Measurements from ENCODE around the gene LKAAEAR1. TPM values are rescaled to one million over a fixed set of nuclear protein-coding genes. Genes with fewer than 3 reads are reported as not detected.
A peak's percentile ranks its signal among the peaks of the same experiment; 100 is the strongest.

Gene LKAAEAR1
- total RNA-seq, 1 experiment from 2014 or later, result 9.9 TPM

DNA sequence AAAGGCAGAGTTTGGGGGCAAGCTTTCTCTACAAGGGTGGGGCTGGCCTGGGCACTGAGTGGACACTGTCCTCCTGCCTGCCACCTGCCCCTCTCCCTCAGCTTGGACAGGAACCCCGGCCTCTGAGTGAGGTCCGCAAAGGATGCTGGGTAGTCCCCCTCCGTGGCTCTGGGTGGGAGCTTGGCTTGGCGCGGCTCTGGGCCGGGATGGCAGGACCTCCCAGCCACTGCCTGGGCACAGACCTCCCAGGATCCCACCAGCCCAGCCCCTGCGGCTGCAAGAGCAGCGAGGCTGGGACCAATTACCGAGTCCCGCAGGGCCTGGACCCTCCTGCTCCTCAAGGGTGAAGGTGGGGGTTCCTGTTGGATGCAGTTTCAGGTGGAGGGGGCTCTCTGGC is 31.9 kb downstream of the LKAAEAR1 start:
- Histone ChIP-seq H3K36me3 (no peaks in the 10 kb centered on the region), H3K27me3 (no peaks in the 10 kb centered on the region), H3K9me3 (no peaks in the 10 kb centered on the region), H3K4me3 (no peak overlapping the region)
- no peak for DNase-seq

DNA sequence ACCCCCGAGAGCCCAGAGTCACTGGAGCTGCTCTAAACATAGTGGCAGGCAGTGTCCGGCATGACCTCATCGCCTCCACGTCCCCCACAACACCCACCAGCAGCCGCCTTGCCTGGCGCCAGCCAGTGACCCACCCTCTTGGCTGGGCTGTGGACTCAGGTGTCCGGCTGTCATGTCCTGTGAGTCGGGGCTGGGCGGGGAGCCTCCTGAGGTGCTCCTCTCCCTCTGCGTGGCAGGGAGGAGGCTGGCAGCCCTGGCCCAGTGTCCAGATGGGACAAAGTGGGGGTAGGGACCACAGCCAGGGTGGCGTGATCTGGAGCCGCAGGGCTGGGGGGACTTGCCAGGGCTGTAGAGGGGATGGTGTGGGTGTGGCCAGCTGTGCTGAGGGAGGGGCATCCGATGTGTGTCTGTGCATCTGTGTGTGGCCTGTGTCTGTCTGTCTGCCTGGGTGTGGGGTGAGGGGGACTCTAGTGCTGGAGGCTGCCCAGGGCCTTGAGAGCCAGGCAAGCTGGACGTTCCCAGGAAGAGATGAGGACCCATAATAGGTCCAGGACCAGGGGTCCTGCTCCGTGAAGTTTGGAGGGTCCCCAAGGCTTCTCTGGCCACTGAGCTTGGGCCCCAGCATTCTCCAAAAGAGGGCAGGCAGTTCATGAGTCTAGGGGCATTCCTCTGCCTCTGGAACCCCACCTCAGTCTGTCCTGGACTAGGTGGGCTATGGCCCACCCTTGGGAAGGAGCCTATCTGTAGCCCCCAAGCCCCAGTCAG is 32.5 kb downstream of the LKAAEAR1 start:
- Histone ChIP-seq H3K27me3 (no peaks in the 10 kb centered on the region), H3K4me3 (no peak overlapping the region), H3K9me3 (no peaks in the 10 kb centered on the region), H3K36me3 (no peaks in the 10 kb centered on the region)
- DNase-seq, result no peak

DNA sequence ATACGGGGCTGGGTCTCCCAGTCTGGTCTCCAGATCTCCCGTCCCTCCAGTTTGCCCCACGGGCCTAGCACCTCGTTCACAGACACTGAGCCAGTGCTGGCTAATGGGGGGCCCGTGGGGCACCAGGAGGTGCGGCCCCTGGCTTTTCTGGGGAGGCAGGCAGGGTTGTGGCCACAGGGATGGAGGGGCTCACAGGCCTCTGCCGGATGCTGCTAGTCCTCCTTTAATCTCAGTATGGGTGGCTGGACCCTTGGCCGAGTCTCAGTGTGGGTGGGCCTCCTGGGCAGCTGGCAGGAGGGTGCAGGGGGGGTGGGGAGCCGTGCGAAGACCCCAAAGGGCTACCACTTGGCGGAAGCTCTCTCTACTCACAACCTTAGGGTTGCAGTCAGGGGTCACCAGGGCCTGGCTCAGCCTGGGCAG is 33.2 kb downstream of the LKAAEAR1 start:
- no peak for DNase-seq
- Histone ChIP-seq H3K36me3 (no peaks in the 10 kb centered on the region), H3K4me3 (no peak overlapping the region), H3K9me3 (no peaks in the 10 kb centered on the region), H3K27me3 (no peaks in the 10 kb centered on the region)

DNA sequence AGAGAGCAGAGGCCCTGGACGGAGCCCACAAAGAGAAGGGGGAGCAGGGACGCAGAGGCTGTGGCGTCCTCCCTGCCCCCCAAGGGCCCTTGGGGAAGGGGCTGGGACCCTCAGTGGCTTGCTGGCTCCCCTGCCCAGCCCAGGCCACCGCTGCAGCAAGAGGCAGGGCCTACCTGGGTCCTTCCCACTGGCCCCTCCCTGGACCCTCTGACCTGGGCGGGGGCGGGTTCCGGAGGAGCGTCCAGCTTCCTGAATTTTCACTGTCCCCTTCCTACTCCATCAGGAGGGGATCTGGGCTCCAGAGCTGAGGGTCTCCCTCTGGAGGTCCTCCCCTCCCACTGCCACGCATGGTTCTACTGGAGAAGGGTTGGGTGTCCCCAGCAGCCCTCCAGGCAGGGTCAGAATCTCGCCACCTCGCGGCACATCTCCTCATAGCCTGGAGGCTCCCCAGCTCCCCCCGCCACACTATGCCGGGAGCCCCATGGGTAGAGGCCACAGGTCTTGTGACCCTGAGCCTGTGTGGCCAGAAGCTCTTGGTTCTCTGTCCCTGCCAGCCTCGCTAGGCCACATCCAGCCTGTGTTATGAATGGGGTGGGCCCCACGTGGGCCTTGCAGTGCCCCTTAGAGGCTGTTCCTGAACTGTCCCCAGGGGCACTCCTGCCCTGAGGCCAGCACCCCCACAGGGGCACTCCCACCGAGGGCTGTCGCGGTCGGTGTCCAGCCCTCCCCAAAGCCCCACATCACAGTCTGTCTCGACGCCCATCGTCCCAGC is 33.8 kb downstream of the LKAAEAR1 start:
- H3K9me3 ChIP-seq, result no peaks in the 10 kb centered on the region
- no peak overlapping the region for H3K4me3 ChIP-seq
- H3K36me3 ChIP-seq, result no peaks in the 10 kb centered on the region
- no peak for DNase-seq
- H3K27me3 ChIP-seq, result no peaks in the 10 kb centered on the region

DNA sequence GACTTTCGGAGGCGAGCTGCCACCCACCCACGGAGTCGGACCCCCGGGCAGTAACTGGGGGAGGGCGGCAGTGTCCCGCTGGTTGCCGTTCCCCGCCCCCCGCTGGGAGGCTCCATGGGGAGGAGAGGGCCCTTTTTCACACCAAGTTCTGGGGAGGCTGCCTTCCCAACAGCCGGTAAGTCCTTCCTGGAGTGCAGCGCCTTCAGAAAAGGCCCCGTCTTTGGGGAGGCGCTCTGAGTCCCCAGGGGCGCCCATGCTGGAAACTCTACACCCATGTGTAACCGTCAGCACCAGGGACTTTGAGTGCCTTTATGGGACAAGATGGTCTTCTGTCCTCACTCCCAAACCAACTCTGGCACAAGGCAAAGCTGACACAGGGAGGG is 34.3 kb downstream of the LKAAEAR1 start:
- Histone ChIP-seq H3K36me3 (no peaks in the 10 kb centered on the region), H3K4me3 (peak overlapping the region; percentile 29; the same call in 1 of the 2 replicates), H3K9me3 (no peaks in the 10 kb centered on the region), H3K27me3 (no peaks in the 10 kb centered on the region)
- DNase-seq, result no peak

DNA sequence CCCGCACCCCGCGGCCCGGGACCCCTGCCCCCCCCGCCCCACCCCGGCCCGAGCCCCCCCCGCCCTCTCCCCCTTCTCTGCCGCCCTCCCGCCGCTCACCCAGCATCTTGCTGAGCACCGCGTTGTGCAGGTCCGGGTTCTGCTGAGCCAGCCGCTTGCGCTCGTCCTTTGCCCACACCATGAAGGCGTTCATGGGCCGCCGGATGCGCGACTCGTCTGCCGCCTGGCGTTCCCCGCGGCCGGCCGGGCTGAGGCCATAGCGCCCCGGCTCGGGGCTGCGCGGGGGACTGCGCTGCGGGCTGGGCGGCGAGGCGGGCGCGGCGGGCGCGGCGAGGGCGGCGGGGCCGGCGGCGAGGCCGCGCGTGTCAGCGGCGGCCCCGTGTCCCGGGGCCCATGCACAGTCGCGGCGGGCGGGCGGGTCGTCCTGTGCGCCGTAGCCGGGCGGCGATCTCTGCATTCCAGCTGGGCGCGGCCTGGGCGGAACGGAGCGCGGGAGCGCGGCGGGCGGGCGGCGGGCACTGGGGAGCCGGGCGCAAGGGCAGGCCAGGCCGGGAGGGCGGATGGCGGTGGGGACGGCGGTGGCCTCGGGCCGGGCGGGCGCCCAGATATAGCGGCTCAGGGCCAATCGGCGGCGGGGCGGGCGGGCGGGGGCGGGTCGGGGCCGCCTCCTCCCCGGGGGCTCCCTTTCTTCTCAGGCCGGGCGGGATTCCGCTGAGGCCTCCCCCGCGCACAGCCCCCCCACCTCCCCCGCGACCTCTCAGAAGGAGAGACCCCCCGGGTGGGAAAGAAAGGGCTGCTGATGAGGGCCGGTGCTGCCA is 34.9 kb downstream of the LKAAEAR1 start, which contains the start of gene SOX18:
TSS of gene SOX18 (minus strand) at position 580 of the 818 bp plus-strand sequence. CDS start at position 457, 123 bp downstream.
- Histone ChIP-seq H3K27me3 (no peaks in the 10 kb centered on the region), H3K36me3 (no peaks in the 10 kb centered on the region), H3K4me3 (peak within 1 kb of the TSS; percentile 29; the same call in 1 of the 2 replicates), H3K9me3 (no peaks in the 10 kb centered on the region)
- peak; percentile 63 for DNase-seq

DNA sequence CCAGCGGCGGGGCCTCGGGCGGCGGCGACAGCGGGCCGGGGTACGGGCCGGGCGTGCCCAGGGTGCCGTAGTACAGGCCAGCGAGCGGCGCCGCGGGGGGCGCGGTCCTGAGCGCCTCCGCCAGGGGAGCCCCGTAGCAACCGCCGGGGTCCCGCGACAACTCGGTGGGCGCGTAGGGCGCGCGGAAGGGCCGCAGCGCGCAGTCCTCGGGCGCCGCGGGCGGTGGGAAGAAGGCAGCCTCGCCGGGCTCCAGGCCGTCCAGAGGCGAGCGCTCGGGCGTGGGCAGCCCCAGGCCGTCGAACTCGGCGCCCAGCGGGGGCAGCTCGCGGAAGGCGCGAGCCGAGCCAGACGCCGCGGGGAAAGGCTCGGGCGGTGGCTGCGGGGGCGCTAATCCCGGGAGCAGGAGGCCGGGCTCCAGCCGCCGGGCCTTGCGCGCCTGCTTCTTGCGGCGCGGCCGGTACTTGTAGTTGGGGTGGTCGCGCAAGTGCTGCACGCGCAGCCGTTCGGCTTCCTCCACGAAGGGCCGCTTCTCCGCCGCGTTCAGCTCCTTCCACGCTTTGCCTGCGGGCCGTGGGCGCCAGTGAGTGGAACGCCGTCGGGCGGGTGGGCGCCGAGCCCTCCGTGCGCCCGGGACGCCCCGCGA is 35.7 kb downstream of the LKAAEAR1 start:
- Histone ChIP-seq H3K4me3 (no peak overlapping the region; the same call in 1 of the 2 replicates), H3K36me3 (no peaks in the 10 kb centered on the region), H3K9me3 (no peaks in the 10 kb centered on the region), H3K27me3 (no peaks in the 10 kb centered on the region)
- DNase-seq, result no peak

DNA sequence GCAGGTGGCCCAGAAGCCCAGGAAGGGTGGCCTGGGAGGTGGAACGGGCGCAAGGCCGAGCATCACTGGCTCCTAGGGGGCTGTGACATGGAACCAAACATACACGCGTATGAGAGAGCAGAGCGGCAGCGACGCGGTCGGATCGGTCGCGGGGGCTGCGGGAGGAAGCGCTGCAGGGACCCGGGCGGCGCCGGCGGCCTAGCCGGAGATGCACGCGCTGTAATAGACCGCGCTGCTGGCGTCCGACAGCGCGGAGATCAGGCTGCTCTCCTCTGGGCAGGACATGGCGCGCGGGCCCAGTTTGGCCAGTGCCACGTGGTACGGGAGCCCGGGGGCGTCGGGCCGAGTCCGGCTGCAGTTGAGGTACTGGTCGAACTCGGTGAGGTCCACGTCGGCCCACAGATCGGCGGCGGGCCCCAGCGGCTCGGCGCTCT is 36.2 kb downstream of the LKAAEAR1 start:
- Histone ChIP-seq H3K27me3 (no peaks in the 10 kb centered on the region), H3K36me3 (no peaks in the 10 kb centered on the region), H3K9me3 (no peaks in the 10 kb centered on the region), H3K4me3 (no peak overlapping the region)
- DNase-seq, result no peak

DNA sequence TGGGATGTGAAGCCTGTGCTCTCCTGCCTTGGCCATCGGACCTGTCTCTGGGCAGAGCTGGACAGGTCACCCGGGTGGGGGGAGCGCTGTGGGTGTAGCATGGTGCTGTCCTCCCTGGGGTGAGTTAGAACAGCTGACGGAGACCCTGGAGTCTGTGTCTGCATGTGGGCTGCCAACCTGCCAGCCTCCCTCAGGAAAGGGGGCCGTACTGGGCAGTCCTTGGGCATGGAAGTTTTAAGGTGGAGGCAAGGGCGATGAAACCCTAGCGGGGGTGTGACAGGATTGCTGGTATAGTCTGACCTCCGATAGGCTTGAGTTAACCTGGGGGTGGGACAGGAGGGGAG is 37.2 kb downstream of the LKAAEAR1 start:
- Histone ChIP-seq H3K4me3 (no peak overlapping the region), H3K9me3 (no peaks in the 10 kb centered on the region), H3K27me3 (no peaks in the 10 kb centered on the region; the same call in 1 of the 2 replicates), H3K36me3 (no peaks in the 10 kb centered on the region)
- DNase-seq, result no peak

DNA sequence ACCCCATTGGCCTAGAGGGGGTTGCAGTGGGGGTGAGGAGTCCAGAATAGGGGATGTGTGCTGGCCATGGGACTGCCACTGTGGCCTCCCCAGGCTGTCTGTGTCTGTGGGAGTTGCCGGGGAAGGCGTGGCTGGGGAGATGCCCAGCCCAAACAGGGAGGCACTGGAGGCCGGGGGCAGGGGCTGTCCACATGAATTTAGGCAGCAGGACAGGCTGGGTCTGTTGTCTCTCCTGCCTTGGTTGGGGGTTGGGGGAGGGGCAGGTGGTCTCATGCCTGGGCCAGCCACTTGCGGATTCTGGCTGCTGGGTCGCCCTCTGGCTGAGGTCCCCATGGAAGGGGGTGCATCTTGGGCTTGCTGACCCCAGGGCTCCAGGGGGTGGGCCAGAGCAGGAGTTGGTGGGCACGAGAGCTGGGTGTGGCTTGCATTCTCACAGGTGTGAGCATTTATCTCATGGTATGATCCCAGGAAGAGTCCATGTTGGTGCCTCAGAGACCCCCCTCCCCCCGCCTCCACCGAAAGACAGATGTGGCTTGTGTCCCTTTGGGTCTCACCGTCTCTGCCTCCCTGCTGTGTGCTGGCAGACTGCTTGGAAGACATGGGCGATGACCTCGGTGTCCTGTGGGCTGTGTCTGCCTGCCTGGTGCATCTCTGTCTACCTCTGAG is 38.7 kb downstream of the LKAAEAR1 start:
- Histone ChIP-seq H3K36me3 (no peaks in the 10 kb centered on the region), H3K9me3 (no peaks in the 10 kb centered on the region), H3K27me3 (no peaks in the 10 kb centered on the region; the same call in 1 of the 2 replicates), H3K4me3 (no peak overlapping the region)
- peak; percentile 41 for DNase-seq

DNA sequence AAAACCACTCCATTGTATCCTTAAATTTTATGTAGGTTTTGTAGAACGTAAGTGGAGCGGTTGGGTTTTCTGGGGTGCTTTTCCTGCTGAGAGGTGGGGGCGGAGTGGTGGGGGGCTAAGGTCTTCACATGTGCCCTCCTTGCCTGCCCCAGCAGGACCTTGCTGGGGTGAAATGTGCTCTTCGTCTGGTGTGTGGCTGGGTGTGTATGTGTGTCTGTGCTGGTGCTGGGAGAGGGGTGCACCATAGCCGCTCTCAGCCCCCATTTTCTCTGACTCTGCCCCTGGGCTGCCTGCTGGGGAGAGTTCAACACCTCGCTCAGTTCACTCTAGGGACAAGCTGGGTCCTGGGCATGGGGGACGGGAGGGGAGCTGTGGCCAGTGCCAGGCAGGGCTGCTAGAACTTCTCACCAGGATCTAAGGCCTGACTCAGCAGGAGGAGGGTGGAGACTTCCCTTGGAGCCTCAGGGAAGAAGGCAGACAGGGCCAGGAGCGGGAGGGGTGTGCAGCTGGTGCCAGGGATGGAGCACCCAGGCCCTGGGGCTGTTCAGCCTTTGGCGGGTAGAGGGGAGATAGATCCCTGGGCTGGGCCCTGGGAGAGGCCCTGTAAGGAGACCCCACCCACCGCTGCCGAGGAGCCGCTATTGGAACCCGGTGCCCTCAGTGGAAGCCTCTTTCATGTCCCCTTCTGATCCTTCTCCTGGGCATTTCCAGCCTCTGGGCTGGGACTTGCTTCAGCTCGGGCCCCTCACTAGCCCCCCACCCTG is 39.5 kb downstream of the LKAAEAR1 start:
- Histone ChIP-seq H3K27me3 (no peaks in the 10 kb centered on the region; the same call in 1 of the 2 replicates), H3K4me3 (no peak overlapping the region), H3K9me3 (no peaks in the 10 kb centered on the region), H3K36me3 (no peaks in the 10 kb centered on the region)
- peak; percentile 91 for DNase-seq

DNA sequence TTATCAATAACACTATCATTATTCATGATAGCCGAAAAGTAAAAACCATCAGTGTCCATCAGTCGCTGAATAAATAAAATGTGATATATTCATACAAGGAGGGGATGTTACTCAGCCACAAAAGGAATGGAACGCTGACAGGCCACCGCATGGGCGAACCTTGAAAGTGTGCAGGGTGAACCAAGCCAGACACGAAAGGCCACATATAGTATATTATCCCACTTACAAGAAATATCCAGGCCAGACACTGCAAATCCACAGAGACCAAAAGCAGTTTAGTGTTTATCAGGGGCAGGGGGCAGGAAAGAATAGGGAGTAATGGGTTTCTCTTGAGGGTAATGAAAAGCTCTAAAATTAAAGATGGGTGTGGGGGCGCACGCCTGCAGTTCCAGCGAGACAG is 40.4 kb downstream of the LKAAEAR1 start:
- H3K4me3 ChIP-seq, result no peak overlapping the region
- H3K27me3 ChIP-seq, result no peaks in the 10 kb centered on the region; the same call in 1 of the 2 replicates
- no peaks in the 10 kb centered on the region for H3K36me3 ChIP-seq
- DNase-seq, result no peak
- H3K9me3 ChIP-seq, result no peaks in the 10 kb centered on the region

DNA sequence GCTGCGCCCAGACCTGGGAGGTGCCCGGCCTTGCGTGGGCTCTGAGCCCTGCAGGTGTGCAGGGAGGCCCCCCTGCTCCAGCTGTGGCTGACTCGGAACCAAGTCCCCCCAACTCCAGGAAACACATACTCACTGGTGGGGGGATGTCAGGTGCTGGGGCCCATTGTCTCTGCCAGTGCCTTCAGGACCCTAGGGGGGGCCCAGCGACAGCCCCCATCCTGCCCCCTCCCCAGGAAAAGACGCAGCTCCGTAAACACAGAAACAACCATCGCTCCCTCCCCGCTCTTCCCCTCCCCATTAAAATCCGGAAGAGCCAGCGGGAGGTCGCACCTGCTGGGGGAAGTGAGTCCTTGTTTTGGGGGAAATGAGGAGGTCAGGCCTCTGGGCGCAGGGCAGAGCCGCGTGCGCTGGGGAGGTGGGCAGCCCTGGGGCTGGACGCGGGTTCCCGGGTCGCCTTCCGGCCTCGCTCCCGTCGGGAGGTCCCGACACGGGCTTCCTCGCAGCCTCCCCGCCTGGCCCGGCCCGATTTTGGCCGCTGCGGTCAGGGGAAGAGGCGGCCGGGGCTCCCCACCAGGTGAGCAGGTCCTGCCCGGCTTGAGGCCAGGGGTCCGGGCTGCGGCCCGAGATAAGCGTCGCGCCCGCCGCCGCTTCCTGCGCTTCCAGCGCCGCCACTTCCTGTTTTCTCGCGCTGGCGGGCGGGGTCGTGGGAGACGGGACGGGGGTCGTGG is 42.0 kb downstream of the LKAAEAR1 start:
- no peaks in the 10 kb centered on the region for H3K9me3 ChIP-seq
- H3K4me3 ChIP-seq, result no peak overlapping the region
- H3K27me3 ChIP-seq, result no peaks in the 10 kb centered on the region; the same call in 1 of the 2 replicates
- DNase-seq, result no peak
- H3K36me3 ChIP-seq, result no peaks in the 10 kb centered on the region

DNA sequence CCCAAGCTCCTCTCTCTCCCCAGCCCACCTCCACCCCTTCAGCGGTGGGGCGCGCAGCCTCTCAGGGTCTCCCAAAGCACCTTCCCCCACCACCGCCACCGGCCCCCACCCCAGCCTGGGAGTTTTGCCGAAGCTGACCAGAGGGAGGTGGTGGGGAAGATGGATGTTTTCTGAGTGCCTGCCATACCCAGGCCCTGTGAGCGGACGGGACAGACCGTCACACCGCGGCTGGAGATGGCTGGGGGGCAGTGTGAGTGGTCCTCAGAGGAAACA is 42.5 kb downstream of the LKAAEAR1 start:
- Histone ChIP-seq H3K36me3 (no peaks in the 10 kb centered on the region), H3K9me3 (no peaks in the 10 kb centered on the region), H3K4me3 (no peak overlapping the region), H3K27me3 (no peaks in the 10 kb centered on the region; the same call in 1 of the 2 replicates)
- no peak for DNase-seq
